ENCODE data around the gene KRTAP19-5. TPM values are rescaled to one million over a fixed set of nuclear protein-coding genes. Genes with fewer than 3 reads are reported as not detected.
"Not testable (repeated sequence)": the region's sequence is repeated elsewhere in the genome, so short reads cannot be mapped to it uniquely, and the experiment has no call there.

The KRTAP19-5 gene
- total RNA-seq = not detected

DNA sequence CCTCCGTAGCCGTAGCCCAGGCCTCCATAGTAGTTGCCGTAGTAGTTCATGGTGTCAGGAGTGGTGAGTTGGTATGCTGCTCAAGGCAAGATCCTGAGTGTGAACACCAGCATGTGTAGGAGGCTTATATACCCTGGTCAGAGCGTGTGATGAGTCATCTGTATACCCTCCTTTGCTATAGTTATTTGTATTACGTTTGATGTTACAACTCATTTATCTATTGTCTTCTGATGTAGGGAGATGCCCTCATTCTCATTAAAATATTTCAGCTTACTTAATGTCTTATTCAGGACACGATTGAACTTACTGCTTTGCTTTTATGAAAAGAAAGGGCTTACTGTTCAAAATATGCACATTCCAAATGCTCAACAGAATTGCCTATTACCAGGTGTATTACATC, at the start of gene KRTAP19-5:
Gene KRTAP19-5, minus strand, starts transcription at position 101 of the 400 bp plus-strand sequence. Its CDS starts 51 bp downstream, at position 50.
- intact Hi-C loops (cut with DNase I, micrococcal nuclease) = no loop called here
- ChIA-PET CTCF (no interaction called here), POLR2A (no interaction called here)
- no peaks in the 10 kb centered on the region for H3K9me3 Mint-ChIP-seq (ENCODE audit: low read depth)
- H3K27me3 Mint-ChIP-seq = no peaks in the 10 kb centered on the region
- no peak within 1 kb of the TSS for H3K4me3 Mint-ChIP-seq
- H3K27ac Mint-ChIP-seq = no peak within 1 kb of the TSS
- DNase-seq (no peak), ATAC-seq (no peak)
- no peaks in the 10 kb centered on the region for H3K36me3 Mint-ChIP-seq (ENCODE audit: low read depth)
- H3K4me1 Mint-ChIP-seq = no peaks in the 10 kb centered on the region

DNA sequence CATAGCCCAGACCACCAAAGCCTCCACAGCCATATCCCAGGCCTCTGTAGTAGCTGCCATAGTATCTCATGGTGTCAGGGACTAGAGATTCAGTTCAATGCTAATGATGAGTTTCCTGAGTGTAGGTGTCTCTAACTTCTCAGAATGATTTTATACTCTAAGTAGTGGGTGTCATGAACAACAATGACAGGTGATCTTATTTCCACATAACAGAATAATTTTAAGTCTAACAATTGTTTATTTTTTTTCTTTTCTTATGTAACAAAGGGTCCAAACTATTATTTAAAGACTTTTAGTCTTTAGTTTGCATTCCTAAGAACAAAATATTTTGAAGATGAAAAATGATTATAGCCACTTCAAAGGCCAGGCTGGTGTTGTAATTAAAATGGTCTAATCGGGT, 39.8 kb upstream of the KRTAP19-5 start, which contains the start of gene KRTAP19-6:
Gene KRTAP19-6, minus strand, starts transcription at position 101 of the 400 bp plus-strand sequence. Its CDS starts 31 bp downstream, at position 70.
- Mint-ChIP-seq H3K4me1 (no peaks in the 10 kb centered on the region), H3K27me3 (no peaks in the 10 kb centered on the region), H3K36me3 (ENCODE audit: low read depth) (no peaks in the 10 kb centered on the region), H3K27ac (no peak within 1 kb of the TSS), H3K4me3 (no peak within 1 kb of the TSS), H3K9me3 (ENCODE audit: low read depth) (no peaks in the 10 kb centered on the region)
- ATAC-seq (no peak), DNase-seq (no peak)
- intact Hi-C loops (cut with DNase I, micrococcal nuclease) = no loop called here
- CTCF ChIA-PET = interaction anchor here (1.1 kb wide), 1 partner anchor 8 kb away, joined by 4 read pairs; no protein-coding TSS in a partner anchor
- POLR2A ChIA-PET = no interaction called here

DNA sequence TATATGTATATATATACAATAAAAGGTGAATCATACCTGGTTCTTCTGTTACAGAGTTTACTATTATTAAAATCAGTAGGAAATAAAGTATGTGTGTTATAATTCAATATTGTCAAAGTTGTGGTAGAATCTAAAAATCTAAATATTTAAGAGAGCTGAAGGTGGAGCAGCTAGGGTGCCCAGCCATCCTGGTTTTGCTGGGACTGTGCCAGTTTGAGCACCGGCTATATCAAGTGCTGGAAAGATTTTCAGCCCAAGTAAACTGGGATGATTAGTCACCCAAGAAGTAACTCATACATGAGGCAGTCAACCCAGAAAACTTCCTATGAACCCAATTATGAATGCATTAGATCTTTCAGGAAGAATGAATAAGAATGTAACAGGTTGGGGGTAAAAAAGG, 16.9 kb upstream of the KRTAP19-5 start:
- intact Hi-C loops (cut with DNase I, micrococcal nuclease) = no loop called here
- Mint-ChIP-seq H3K27me3 (peaks cover 1% of the 10 kb centered on the region), H3K4me3 (no peak overlapping the region), H3K27ac (no peak overlapping the region), H3K4me1 (no peaks in the 10 kb centered on the region), H3K36me3 (ENCODE audit: low read depth) (no peaks in the 10 kb centered on the region), H3K9me3 (ENCODE audit: low read depth) (no peaks in the 10 kb centered on the region)
- POLR2A ChIA-PET = no interaction called here
- ATAC-seq (no peak), DNase-seq (no peak)
- CTCF ChIA-PET = no interaction called here

DNA sequence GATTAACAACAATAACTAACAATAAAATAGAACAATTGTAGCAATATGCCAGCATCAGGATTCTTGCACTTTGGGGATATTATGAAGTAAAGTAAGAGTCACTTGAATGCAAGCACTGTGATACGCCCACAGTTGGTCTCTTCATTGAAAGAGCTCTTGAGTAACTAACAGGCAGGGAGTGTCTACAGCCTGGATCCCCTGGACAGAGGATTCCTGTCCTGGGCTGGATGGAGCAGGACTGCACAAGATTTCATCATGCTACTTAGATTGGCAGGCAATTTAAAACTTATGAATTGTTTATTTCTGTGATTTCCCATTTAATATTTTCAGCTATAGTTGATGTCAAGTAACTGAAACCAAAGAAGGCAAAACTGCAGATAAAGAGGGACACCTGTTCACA, 13.7 kb upstream of the KRTAP19-5 start:
- Mint-ChIP-seq H3K27ac (no peak overlapping the region), H3K27me3 (no peaks in the 10 kb centered on the region), H3K36me3 (ENCODE audit: low read depth) (no peaks in the 10 kb centered on the region), H3K4me3 (no peak overlapping the region), H3K4me1 (no peaks in the 10 kb centered on the region), H3K9me3 (ENCODE audit: low read depth) (no peaks in the 10 kb centered on the region)
- POLR2A ChIA-PET = no interaction called here
- no peak for ATAC-seq
- DNase-seq = no peak
- intact Hi-C loops (cut with DNase I, micrococcal nuclease) = no loop called here
- CTCF ChIA-PET = interaction anchor here (2.4 kb wide), 1 partner anchor 9 kb away, joined by 7 read pairs; no protein-coding TSS in a partner anchor

DNA sequence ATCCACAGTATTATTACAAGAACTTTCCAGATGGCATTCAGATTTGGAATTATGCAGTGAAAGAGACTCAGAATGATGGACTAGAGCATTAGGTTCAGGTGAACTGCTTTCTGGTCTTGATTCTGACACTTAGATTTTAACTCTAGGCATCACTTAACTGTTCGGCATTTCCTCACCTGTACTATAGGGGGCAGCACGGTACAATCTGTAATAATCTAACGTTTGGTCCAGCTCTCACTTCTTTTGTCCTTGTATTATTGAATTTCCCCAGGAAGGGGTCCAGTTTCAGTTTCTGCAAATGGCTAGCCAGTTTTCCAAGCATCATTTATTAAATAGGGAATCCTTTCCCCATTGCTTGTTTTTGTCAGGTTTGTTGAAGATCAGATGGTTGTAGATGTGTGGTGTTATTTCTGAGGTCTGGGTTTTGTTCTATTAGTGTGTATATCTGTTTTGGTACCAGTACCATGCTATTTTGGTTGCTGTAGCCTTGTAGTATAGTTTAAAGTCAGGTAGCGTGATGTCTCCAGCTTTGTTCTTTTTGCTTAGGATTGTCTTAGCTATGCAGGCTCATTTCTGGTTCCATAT, 3.8 kb upstream of the KRTAP19-5 start:
- H3K27ac Mint-ChIP-seq; H3K27me3 Mint-ChIP-seq; H3K4me1 Mint-ChIP-seq; POLR2A ChIA-PET; H3K36me3 Mint-ChIP-seq (ENCODE audit: low read depth); ATAC-seq; H3K4me3 Mint-ChIP-seq; H3K9me3 Mint-ChIP-seq (ENCODE audit: low read depth): not testable (repeated sequence)
- DNase-seq = peak; percentile 21
- intact Hi-C loops (cut with DNase I, micrococcal nuclease) = loop anchor here (1.0 to 2.0 kb wide), 3 partner anchors 227 to 581 kb away; no protein-coding TSS in a partner anchor
- CTCF ChIA-PET = interaction anchor here (1.0 to 3.2 kb wide), 5 partner anchors 11 to 64 kb away, joined by 3 to 16 read pairs (median 5); partner anchors contain the start of gene KRTAP19-2

- no peak for ATAC-seq
- DNase-seq = no peak
- intact Hi-C loops (cut with DNase I, micrococcal nuclease) = no loop called here
- Mint-ChIP-seq H3K27ac (no peak within 1 kb of the TSS), H3K36me3 (ENCODE audit: low read depth) (no peaks in the 10 kb centered on the region), H3K27me3 (no peaks in the 10 kb centered on the region), H3K4me1 (no peaks in the 10 kb centered on the region), H3K9me3 (ENCODE audit: low read depth) (no peaks in the 10 kb centered on the region), H3K4me3 (no peak within 1 kb of the TSS)
- POLR2A ChIA-PET = interaction anchor here (0.6 kb wide), 1 partner anchor 56 kb away, joined by 4 read pairs; no protein-coding TSS in a partner anchor
- CTCF ChIA-PET = interaction anchor here (0.6 kb wide), 1 partner anchor 509 kb away, joined by 3 read pairs; no protein-coding TSS in a partner anchor
These were observed 4.9 kb downstream of the KRTAP19-5 start, which contains the start of gene KRTAP19-4 for GRCh38 chr21:30497065-30497464. TSS of gene KRTAP19-4 (minus strand) at chr21:30497165. CDS start at chr21:30497110, 55 bp downstream.

- H3K9me3 Mint-ChIP-seq (ENCODE audit: low read depth) = no peaks in the 10 kb centered on the region
- intact Hi-C loops (cut with DNase I, micrococcal nuclease) = no loop called here
- H3K27me3 Mint-ChIP-seq = peaks cover 2% of the 10 kb centered on the region
- ATAC-seq (no peak), DNase-seq (no peak)
- POLR2A ChIA-PET = no interaction called here
- H3K4me3 Mint-ChIP-seq = no peak within 1 kb of the TSS
- CTCF ChIA-PET = interaction anchor here (1.1 kb wide), 1 partner anchor 14 kb away, joined by 3 read pairs; no protein-coding TSS in a partner anchor
- no peak within 1 kb of the TSS for H3K27ac Mint-ChIP-seq
- no peaks in the 10 kb centered on the region for H3K4me1 Mint-ChIP-seq
- no peaks in the 10 kb centered on the region for H3K36me3 Mint-ChIP-seq (ENCODE audit: low read depth)
These were observed 9.9 kb downstream of the KRTAP19-5 start, which contains the start of gene KRTAP19-3 for GRCh38 chr21:30491963-30492428. TSS of gene KRTAP19-3 (minus strand) at chr21:30492013. CDS start at chr21:30491957, 56 bp downstream.

DNA sequence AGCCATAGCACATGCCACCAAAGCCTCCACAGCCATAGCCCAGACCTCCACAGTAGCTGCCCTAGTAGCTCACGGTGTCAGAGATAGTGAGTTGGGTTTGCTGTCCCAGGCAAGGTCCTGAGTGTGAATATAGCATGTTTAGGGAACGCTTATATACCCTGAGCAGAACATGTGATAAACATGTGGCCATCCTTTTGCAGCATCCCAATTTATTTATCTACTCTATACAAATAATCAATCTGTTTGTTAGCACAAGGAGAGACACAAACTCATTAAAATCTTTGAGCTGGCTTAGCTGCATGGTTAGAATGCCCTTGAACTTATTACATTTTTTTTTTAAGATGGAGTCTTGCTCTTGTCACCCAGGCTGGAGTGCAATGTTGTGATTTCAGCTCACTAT, 14.6 kb downstream of the KRTAP19-5 start, which contains the start of gene KRTAP19-2:
Gene KRTAP19-2, minus strand, starts transcription at position 101 of the 400 bp plus-strand sequence. Its CDS starts 88 bp downstream, at position 13.
- CTCF ChIA-PET = interaction anchor here (1.5 kb wide), 1 partner anchor 18 kb away, joined by 3 read pairs; no protein-coding TSS in a partner anchor
- H3K4me3 Mint-ChIP-seq = no peak within 1 kb of the TSS
- DNase-seq (no peak), ATAC-seq (no peak)
- no peak within 1 kb of the TSS for H3K27ac Mint-ChIP-seq
- intact Hi-C loops (cut with DNase I, micrococcal nuclease) = no loop called here
- H3K9me3 Mint-ChIP-seq (ENCODE audit: low read depth) = peaks cover 13% of the 10 kb centered on the region
- peaks cover 2% of the 10 kb centered on the region for H3K27me3 Mint-ChIP-seq
- H3K36me3 Mint-ChIP-seq (ENCODE audit: low read depth) = no peaks in the 10 kb centered on the region
- no peaks in the 10 kb centered on the region for H3K4me1 Mint-ChIP-seq
- POLR2A ChIA-PET = no interaction called here

- DNase-seq (no peak), ATAC-seq (no peak)
- ChIA-PET CTCF (no interaction called here), POLR2A (no interaction called here)
- Mint-ChIP-seq H3K4me1 (no peaks in the 10 kb centered on the region), H3K9me3 (ENCODE audit: low read depth) (peaks cover 13% of the 10 kb centered on the region), H3K27ac (no peak overlapping the region), H3K36me3 (ENCODE audit: low read depth) (no peaks in the 10 kb centered on the region), H3K4me3 (no peak overlapping the region), H3K27me3 (peaks cover 3% of the 10 kb centered on the region)
- intact Hi-C loops (cut with DNase I, micrococcal nuclease) = no loop called here
These were observed 15.8 kb downstream of the KRTAP19-5 start for GRCh38 chr21:30486180-30486579.

DNA sequence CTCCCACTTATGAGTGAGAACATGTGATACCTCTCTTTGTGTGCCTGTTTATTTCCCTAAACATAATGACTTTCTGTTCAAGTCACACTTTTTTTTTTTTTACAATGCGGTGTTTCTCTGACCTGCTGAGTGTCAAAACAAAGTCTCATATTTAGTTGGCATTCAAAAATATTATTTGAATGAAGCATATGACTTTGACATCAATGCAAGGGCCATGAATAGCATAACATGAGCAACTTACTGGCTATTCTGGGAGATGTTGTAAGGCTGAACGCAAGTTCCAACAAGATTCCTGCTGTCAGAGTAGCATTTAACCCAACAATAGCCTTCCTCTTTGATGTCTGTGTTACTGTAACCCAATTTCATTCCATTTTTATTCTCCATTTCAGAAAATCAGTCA, 19.8 kb downstream of the KRTAP19-5 start:
- ChIA-PET CTCF (no interaction called here), POLR2A (no interaction called here)
- intact Hi-C loops (cut with DNase I, micrococcal nuclease) = no loop called here
- Mint-ChIP-seq H3K27me3 (peaks cover 3% of the 10 kb centered on the region), H3K4me1 (no peaks in the 10 kb centered on the region), H3K9me3 (ENCODE audit: low read depth) (peaks cover 13% of the 10 kb centered on the region), H3K4me3 (no peak overlapping the region), H3K36me3 (ENCODE audit: low read depth) (no peaks in the 10 kb centered on the region), H3K27ac (no peak overlapping the region)
- DNase-seq (no peak), ATAC-seq (no peak)

DNA sequence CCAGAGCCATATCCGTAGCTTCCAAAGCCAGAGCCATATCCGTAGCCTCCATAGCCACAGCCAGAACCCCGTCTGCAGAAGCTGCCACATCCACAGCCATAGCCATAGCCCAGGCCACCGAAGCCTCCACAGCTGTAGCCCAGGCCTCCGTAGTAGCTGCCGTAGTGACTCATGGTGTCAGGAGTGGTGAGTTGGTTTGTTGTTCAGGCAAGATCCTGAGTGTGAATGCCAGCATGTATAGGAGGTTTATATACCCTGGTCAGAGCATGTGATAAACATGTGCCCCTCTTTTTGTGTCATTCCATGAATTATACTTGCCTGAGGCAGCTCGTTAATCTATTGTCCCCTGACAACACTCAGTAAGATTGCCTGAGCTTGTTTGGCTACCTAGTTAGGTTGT, 21.8 kb downstream of the KRTAP19-5 start, which contains the start of gene KRTAP19-1:
Gene KRTAP19-1, minus strand, starts transcription at position 223 of the 400 bp plus-strand sequence. Its CDS starts 50 bp downstream, at position 173.
- Mint-ChIP-seq H3K27me3 (peaks cover 4% of the 10 kb centered on the region), H3K4me3 (no peak within 1 kb of the TSS), H3K27ac (no peak within 1 kb of the TSS), H3K9me3 (ENCODE audit: low read depth) (peaks cover 2% of the 10 kb centered on the region), H3K4me1 (no peaks in the 10 kb centered on the region), H3K36me3 (ENCODE audit: low read depth) (no peaks in the 10 kb centered on the region)
- DNase-seq = no peak
- ATAC-seq = no peak
- intact Hi-C loops (cut with DNase I, micrococcal nuclease) = no loop called here
- ChIA-PET CTCF (no interaction called here), POLR2A (no interaction called here)

- no peak for DNase-seq
- no peak overlapping the region for H3K4me3 Mint-ChIP-seq
- H3K27me3 Mint-ChIP-seq = peaks cover 7% of the 10 kb centered on the region
- intact Hi-C loops (cut with DNase I, micrococcal nuclease) = no loop called here
- ChIA-PET POLR2A (no interaction called here), CTCF (no interaction called here)
- ATAC-seq = no peak
- H3K9me3 Mint-ChIP-seq (ENCODE audit: low read depth) = no peaks in the 10 kb centered on the region
- no peaks in the 10 kb centered on the region for H3K4me1 Mint-ChIP-seq
- H3K27ac Mint-ChIP-seq = no peak overlapping the region
- H3K36me3 Mint-ChIP-seq (ENCODE audit: low read depth) = no peaks in the 10 kb centered on the region
These were observed 22.7 kb downstream of the KRTAP19-5 start for GRCh38 chr21:30479259-30479658.

Data from activated CD4-positive, alpha-beta T cell treated with anti-CD3 and anti-CD28 coated beads for 36 hours (primary cell).